ENCODE measurements around the gene CHMP2B. TPM values are rescaled to one million over a fixed set of nuclear protein-coding genes. Genes with fewer than 3 reads are reported as not detected.

CHMP2B gene
- total RNA-seq: 30.9 and 34.9 TPM in 2 replicates
- long read RNA-seq, transcript CHMP2B-201 (6 exons, 2,557 nt): major isoform, 60 of 80 reads
- long read RNA-seq, partial matches to known transcripts: 2 of 80 reads
- long read RNA-seq, other reads (novel, unspliced or antisense): 17 of 80 reads

- TF ChIP-seq CTCF (IDR thresholded peaks at IDR 0.05; ENCODE audit: unreplicated experiment): no peak
- H3K4me3 Mint-ChIP-seq (ENCODE audit: low read depth): peak within 1 kb of the TSS; percentile 98
- H3K27me3 Mint-ChIP-seq: peaks cover 6% of the 10 kb centered on the region
- peaks cover 7% of the 10 kb centered on the region for H3K36me3 Mint-ChIP-seq (ENCODE audit: insufficient read depth)
- H3K27ac Mint-ChIP-seq: peak within 1 kb of the TSS; percentile 100
- H3K9me3 Mint-ChIP-seq (ENCODE audit: low read depth): peaks cover 3% of the 10 kb centered on the region
- peaks cover 27% of the 10 kb centered on the region for H3K4me1 Mint-ChIP-seq (ENCODE audit: low read depth)
- DNase-seq (ENCODE audit: low spot score, unreplicated experiment): peak; percentile 87
Observed at GRCh38 chr3:87227104-87227834, at the start of gene CHMP2B. TSS of gene CHMP2B (plus strand) at chr3:87227309. CDS start at chr3:87227523, 214 bp downstream.

- TF ChIP-seq CTCF (IDR thresholded peaks at IDR 0.05; ENCODE audit: unreplicated experiment): no peak
- Mint-ChIP-seq H3K27ac (no peak overlapping the region), H3K4me3 (ENCODE audit: low read depth) (no peak overlapping the region), H3K9me3 (ENCODE audit: low read depth) (no peaks in the 10 kb centered on the region), H3K27me3 (no peaks in the 10 kb centered on the region), H3K36me3 (ENCODE audit: insufficient read depth) (no peaks in the 10 kb centered on the region), H3K4me1 (ENCODE audit: low read depth) (no peaks in the 10 kb centered on the region)
- DNase-seq (ENCODE audit: low spot score, unreplicated experiment): no peak
Observed at GRCh38 chr3:87179642-87180041, 47.5 kb upstream of the CHMP2B start.

GRCh38 chr3:87181551-87181950 lies 45.6 kb upstream of the CHMP2B start:
- Mint-ChIP-seq H3K27me3 (no peaks in the 10 kb centered on the region), H3K9me3 (ENCODE audit: low read depth) (no peaks in the 10 kb centered on the region), H3K4me3 (ENCODE audit: low read depth) (no peak overlapping the region), H3K4me1 (ENCODE audit: low read depth) (no peaks in the 10 kb centered on the region), H3K27ac (no peak overlapping the region), H3K36me3 (ENCODE audit: insufficient read depth) (no peaks in the 10 kb centered on the region)
- no peak for DNase-seq (ENCODE audit: low spot score, unreplicated experiment)
- TF ChIP-seq CTCF (IDR thresholded peaks at IDR 0.05; ENCODE audit: unreplicated experiment): no peak

- no peaks in the 10 kb centered on the region for H3K9me3 Mint-ChIP-seq (ENCODE audit: low read depth)
- no peak overlapping the region for H3K27ac Mint-ChIP-seq
- TF ChIP-seq CTCF (IDR thresholded peaks at IDR 0.05; ENCODE audit: unreplicated experiment): no peak
- no peaks in the 10 kb centered on the region for H3K27me3 Mint-ChIP-seq
- H3K4me3 Mint-ChIP-seq (ENCODE audit: low read depth): no peak overlapping the region
- H3K4me1 Mint-ChIP-seq (ENCODE audit: low read depth): peaks cover 4% of the 10 kb centered on the region
- DNase-seq (ENCODE audit: low spot score, unreplicated experiment): no peak
- no peaks in the 10 kb centered on the region for H3K36me3 Mint-ChIP-seq (ENCODE audit: insufficient read depth)
Observed at GRCh38 chr3:87182023-87182422, 45.1 kb upstream of the CHMP2B start.

GRCh38 chr3:87186608-87187159 lies 40.4 kb upstream of the CHMP2B start:
- Mint-ChIP-seq H3K9me3 (ENCODE audit: low read depth) (no peaks in the 10 kb centered on the region), H3K27me3 (no peaks in the 10 kb centered on the region), H3K36me3 (ENCODE audit: insufficient read depth) (no peaks in the 10 kb centered on the region), H3K27ac (no peak overlapping the region), H3K4me1 (ENCODE audit: low read depth) (peaks cover 5% of the 10 kb centered on the region), H3K4me3 (ENCODE audit: low read depth) (no peak overlapping the region)
- TF ChIP-seq CTCF (IDR thresholded peaks at IDR 0.05; ENCODE audit: unreplicated experiment): no peak
- DNase-seq (ENCODE audit: low spot score, unreplicated experiment): no peak
